C1 segment of cervical spinal cord (tissue), 14 donors: ENCODE measurements around the gene CFAP77.

Source experiments
- DNase-seq, 14 donors: peaks; one replicate each; lab custom pipeline; 2025; lab: John Stamatoyannopoulos, UW

CFAP77 gene

GRCh38 chr9:132594412-132594811, 184.4 kb downstream of the CFAP77 start:
- DNase-seq, result no peak

DNA sequence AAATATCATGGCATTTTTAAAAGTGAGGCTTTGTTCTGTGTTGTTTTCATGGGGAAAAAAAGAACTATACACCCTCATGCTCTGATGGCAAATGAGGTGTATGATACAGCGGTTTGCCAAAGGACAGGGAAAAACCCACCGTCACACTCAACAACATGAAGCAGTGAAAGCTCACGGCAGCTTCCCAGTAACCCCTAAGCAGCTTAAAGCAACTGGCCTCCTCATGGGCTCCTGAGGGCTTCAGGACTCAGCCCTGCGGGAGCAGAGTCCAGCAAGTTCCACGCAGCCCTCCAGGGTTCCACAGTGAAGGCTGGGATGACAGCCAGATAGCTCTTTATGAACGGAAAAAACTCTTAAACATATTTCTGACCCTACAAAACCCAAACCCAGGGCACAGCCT, 185.3 kb downstream of the CFAP77 start:
- DNase-seq, result no peak

DNA sequence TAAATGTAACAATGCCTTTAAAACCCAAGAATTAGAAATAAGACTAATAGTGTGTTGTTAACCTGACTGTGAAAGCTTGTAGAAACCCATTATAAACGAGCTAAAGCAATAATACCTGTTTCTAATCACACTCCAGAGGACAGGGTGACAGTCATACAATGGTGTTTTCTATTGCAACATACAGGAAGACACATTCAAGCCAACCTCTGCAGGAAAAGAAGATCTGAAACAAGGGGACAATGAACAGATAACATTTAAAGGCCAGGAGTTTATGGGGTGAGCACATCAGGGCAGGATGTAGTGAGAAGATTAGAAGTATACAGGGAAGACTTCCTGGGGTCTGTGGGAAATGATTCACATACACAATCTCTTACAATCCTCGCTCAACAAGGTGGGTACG, 186.2 kb downstream of the CFAP77 start:
- no peak for DNase-seq

DNA sequence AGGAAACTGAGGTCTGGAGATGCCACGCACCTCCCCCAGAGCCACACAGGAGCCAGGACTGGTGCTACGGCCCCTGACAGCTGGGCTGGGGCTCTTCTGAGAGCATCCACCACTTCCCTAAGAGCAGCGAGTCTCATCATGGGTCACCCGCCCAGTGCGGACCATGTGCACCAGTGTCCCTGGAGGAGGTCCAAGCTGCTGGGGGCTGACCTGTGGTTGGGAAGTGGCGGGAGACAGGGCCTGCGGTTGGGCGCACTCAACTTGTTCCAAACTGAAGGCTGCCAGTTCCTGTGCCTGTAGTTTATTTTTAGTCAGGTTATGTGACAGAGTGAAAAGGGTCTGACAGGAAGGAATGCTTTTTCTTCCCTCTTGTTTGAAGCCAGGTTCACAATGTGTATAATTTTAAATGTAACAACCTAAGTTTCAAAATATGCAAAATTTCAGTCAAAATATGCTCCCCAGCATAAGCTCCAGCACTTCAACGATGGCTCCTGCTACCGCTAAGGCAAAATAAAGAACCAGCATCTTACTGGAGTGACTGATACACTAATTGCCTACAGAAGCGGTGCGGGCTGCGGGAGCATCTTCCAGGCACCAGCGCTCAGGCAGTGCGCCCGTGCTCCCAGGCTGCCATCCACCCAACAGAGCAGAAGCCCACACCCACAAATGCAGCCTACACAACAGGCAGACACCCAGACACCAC, 187.2 kb downstream of the CFAP77 start:
- DNase-seq, result peak in 10 of 14 donors; percentile 3 to 56 (median 30)

DNA sequence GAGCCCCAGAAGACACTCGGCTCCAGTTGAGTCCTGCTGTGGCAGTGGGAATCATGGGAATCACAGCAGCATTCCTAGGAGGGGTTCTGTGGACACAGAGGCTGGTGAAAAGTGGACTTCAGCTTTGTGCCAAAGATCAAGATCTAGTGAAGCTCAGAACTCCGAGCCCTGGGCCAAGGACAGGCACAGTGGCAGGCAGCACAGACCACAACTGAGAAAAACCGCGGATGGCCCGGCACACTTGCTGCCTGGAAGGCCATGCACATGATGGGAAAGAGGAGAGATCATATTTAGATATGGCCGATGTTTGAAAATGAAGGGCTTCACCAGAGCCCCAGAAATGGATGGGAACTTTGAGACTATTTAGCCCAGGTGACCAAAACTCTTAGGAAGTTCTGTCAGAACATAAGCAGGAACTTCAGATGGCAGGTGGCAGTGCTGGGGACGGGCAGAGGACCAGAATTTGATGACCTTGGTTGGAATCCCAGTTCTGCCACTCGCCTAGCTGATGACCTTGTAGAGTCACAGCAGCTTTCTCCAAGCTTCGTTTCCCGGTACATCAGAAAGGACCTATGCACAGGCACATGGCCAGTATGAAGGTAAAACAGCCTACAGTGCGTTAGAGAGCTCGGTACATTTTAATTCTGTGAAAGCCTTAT, 190.4 kb downstream of the CFAP77 start:
- DNase-seq, result no peak

DNA sequence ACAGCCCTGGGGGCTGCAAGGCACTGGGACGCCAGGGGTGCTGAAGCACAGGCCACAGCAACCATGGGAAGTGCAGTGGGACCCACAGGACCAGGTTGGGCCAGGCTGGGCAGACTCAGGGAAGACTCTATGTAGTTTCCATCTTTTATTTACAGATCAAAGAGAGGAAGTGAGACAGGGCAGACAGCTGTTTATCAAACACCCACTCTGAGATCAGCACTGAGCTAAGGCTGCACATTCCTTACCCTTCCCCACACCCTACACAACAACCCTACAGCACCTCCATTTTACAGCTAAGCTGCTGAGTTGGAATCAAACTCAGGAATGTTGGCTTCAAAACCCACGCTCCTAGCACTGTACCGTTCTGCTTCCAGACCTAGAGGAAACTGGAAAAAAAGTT, 192.2 kb downstream of the CFAP77 start:
- DNase-seq, result no peak

- no peak for DNase-seq
Measured at GRCh38 chr9:132605387-132605786, 195.4 kb downstream of the CFAP77 start.

- no peak for DNase-seq
Measured at GRCh38 chr9:132606066-132606465, 196.1 kb downstream of the CFAP77 start.

DNA sequence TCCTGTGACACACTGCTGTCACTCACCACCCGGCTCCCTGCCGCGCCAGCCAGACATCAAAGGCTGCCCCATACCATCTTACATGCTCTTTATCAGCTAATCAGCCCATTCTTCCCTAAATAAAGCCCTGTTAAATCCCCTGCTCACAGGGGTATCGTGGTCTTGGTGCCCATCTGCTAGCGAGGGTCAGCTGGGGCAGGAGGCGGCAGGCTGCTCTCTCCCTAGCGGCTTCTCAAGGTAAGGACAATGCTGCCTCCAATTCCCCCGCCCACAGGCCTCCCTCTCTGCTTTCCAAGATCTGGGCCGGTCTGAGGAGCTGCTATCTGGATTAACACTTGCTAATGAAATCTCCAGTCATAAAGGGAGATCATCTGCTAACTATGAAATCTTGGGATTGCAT, 199.2 kb downstream of the CFAP77 start:
- peak in 3 of 14 donors; percentile 3 to 18 (median 11) for DNase-seq

- DNase-seq, result no peak
Measured at GRCh38 chr9:132609829-132610228, 199.8 kb downstream of the CFAP77 start.

GRCh38 chr9:132610661-132611060, 200.7 kb downstream of the CFAP77 start:
- DNase-seq, result no peak

DNA sequence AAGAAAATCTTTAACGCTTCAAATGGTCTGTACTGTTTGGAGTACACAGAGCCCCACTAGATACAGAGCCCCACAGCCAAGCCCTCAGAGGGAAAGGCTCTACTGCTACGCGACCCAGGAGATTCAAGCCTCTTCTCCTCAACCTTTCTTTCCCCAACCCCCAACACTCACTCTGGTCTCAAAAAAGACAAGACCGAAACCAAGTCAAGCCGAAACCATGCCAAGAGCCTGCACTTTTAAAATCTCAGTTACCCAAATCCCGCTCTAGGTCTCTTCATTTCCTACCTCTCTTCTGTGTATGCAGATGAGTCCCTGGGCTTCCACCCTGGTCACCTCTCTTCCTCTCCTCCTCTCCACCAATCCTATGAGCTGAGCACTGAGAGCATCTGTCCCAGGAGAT, 204.3 kb downstream of the CFAP77 start:
- DNase-seq, result no peak

- no peak for DNase-seq
Measured at GRCh38 chr9:132615774-132616173, 205.8 kb downstream of the CFAP77 start.

- no peak for DNase-seq
Measured at GRCh38 chr9:132616725-132617124, 206.7 kb downstream of the CFAP77 start.

DNA sequence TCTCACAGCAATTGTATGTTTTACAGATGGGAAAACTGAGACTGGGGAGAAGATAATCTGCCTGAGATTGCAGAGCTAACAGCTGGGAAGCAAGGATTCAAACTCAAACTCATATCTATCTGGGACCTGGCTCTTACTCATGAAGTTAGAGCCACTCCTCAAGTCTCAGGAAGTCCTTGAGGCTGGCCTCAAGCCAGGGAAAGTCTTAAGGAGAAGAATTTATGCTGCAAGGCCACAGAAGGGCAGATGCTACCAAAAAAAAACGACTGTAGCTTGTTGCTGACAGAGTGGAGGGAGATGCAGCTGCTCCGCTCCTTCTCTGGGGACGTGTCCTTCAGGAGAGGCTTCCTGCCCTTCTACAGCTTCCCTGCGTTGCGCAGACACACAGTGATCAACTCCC, 212.1 kb downstream of the CFAP77 start:
- no peak for DNase-seq
